ENCODE data around the gene NDUFA1. TPM values are rescaled to one million over a fixed set of nuclear protein-coding genes. Genes with fewer than 3 reads are reported as not detected.
"Not testable (repeated sequence)": the region's sequence is repeated elsewhere in the genome, so short reads cannot be mapped to it uniquely, and the experiment has no call there.

The NDUFA1 gene
- polyA plus RNA-seq, 1 donor from 2014 or later = 270 TPM

GRCh38 chrX:119891961-119892692 lies 20.5 kb downstream of the NDUFA1 start:
- H3K9me3 ChIP-seq (ENCODE audit: low read length); H3F3A ChIP-seq (ENCODE audit: insufficient read depth, low read length, poor library complexity, severe bottlenecking); H2AFZ ChIP-seq (ENCODE audit: low read depth, low read length); H3K4me3 ChIP-seq (ENCODE audit: low read length); H3K4me2 ChIP-seq (ENCODE audit: low read length); H3K9me2 ChIP-seq (ENCODE audit: insufficient read depth, low read length); H3K9ac ChIP-seq (ENCODE audit: low read length); H3K27ac ChIP-seq (ENCODE audit: low read length); H3K36me3 ChIP-seq (ENCODE audit: insufficient read depth, low read length); H3K79me2 ChIP-seq (replicated peaks; ENCODE audit: insufficient read depth, low read length); H4K20me1 ChIP-seq (ENCODE audit: insufficient read depth); H3K27me3 ChIP-seq (ENCODE audit: insufficient read depth, low read depth, low read length): not testable (repeated sequence)

- no peaks in the 10 kb centered on the region for H3K79me2 ChIP-seq (replicated peaks; ENCODE audit: insufficient read depth, low read length)
- no peak within 1 kb of the TSS for H3K4me3 ChIP-seq (ENCODE audit: low read length)
- H3K36me3 ChIP-seq (ENCODE audit: insufficient read depth, low read length) = no peaks in the 10 kb centered on the region
- no peak within 1 kb of the TSS for H3K9ac ChIP-seq (ENCODE audit: low read length)
- no peak within 1 kb of the TSS for H3K27ac ChIP-seq (ENCODE audit: low read length)
- TF ChIP-seq RAD21 (conservative IDR thresholded peaks at IDR 0.05) (no peak), TAF1 (IDR thresholded peaks at IDR 0.05; ENCODE audit: low read depth) (no peak), REST (IDR thresholded peaks at IDR 0.05; ENCODE audit: borderline replicate concordance) (no peak), EZH2 (IDR thresholded peaks at IDR 0.05; ENCODE audit: borderline replicate concordance, insufficient read depth, low read length, poor library complexity, severe bottlenecking) (no peak), EP300 (conservative IDR thresholded peaks at IDR 0.05; ENCODE audit: poor library complexity, severe bottlenecking) (no peak), POLR2AphosphoS5 (IDR thresholded peaks at IDR 0.05) (no peak), MXI1 (conservative IDR thresholded peaks at IDR 0.05; ENCODE audit: poor library complexity, severe bottlenecking) (no peak), SMC3 (conservative IDR thresholded peaks at IDR 0.05; ENCODE audit: poor library complexity) (no peak), CTCF (IDR thresholded peaks at IDR 0.05; ENCODE audit: poor library complexity, severe bottlenecking) (no peak)
- no peaks in the 10 kb centered on the region for H3K27me3 ChIP-seq (ENCODE audit: insufficient read depth, low read depth, low read length)
- no peak within 1 kb of the TSS for H2AFZ ChIP-seq (ENCODE audit: low read depth, low read length)
- H3F3A ChIP-seq (ENCODE audit: insufficient read depth, low read length, poor library complexity, severe bottlenecking) = no peaks in the 10 kb centered on the region
- H3K4me2 ChIP-seq (ENCODE audit: low read length) = no peak within 1 kb of the TSS
- no peaks in the 10 kb centered on the region for H3K9me2 ChIP-seq (ENCODE audit: insufficient read depth, low read length)
- H4K20me1 ChIP-seq (ENCODE audit: insufficient read depth) = no peaks in the 10 kb centered on the region
- H3K9me3 ChIP-seq (ENCODE audit: low read length) = no peaks in the 10 kb centered on the region
These were observed 24.3 kb downstream of the NDUFA1 start, which contains the start of gene AKAP14 for GRCh38 chrX:119895843-119896326. Gene AKAP14, plus strand, starts transcription at chrX:119895893. Its CDS starts 7,331 bp downstream, at chrX:119903224.

Measured in neural cell (in vitro differentiated cells).